GM23338 (cell line): Measurements from ENCODE around the gene AANAT. TPM values are rescaled to one million over a fixed set of nuclear protein-coding genes. Genes with fewer than 3 reads are reported as not detected.
A peak's percentile ranks its signal among the peaks of the same experiment; 100 is the strongest.

Experiments used
- ATAC-seq: fragments of 200-7000 bp; cut with Tn5 transposase; 3 replicates; pipeline ENCODE4 v1.9.1; 2020
- DNase-seq: peaks from one replicate; pipeline ENCODE4 v3.0.0-alpha.2; 2015; ENCODE audit warnings: low spot score
- H2AFZ ChIP-seq: fragments of 200-600 bp; sonication (generic); 2 replicates; pipeline ENCODE4 v1.8.0; 2016; ENCODE audit warnings: antibody characterized with exemption, mild to moderate bottlenecking, moderate library complexity
- H3F3A ChIP-seq: fragments of 200-600 bp; sonication (generic); replicated peaks from 2 replicates; pipeline ENCODE4 v1.8.0; 2017; ENCODE audit warnings: antibody characterized with exemption, mixed run types, low read depth
- H3K27ac ChIP-seq: fragments of 200-600 bp; sonication (generic); 2 replicates; pipeline ENCODE4 v1.6.1; 2016; ENCODE audit warnings: low read depth
- H3K27me3 ChIP-seq: fragments of 200-600 bp; sonication (generic); 2 replicates; pipeline ENCODE4 v1.8.0; 2016; ENCODE audit warnings: mild to moderate bottlenecking, mixed run types, moderate library complexity; ENCODE audit not compliant: insufficient read depth
- H3K36me3 ChIP-seq: fragments of 200-600 bp; sonication (generic); 2 replicates; pipeline ENCODE4 v1.8.0; 2016; ENCODE audit warnings: mild to moderate bottlenecking; ENCODE audit not compliant: insufficient read depth
- H3K4me1 ChIP-seq: fragments of 200-600 bp; sonication (generic); 2 replicates; pipeline ENCODE4 v1.8.0; 2016; ENCODE audit warnings: mild to moderate bottlenecking, moderate library complexity; ENCODE audit not compliant: insufficient read depth
- H3K4me2 ChIP-seq: fragments of 200-600 bp; sonication (generic); 2 replicates; pipeline ENCODE4 v1.7.1; 2017; ENCODE audit warnings: mixed run types
- H3K4me3 ChIP-seq: fragments of 200-600 bp; sonication (generic); 2 replicates; pipeline ENCODE4 v1.6.1; 2016; ENCODE audit warnings: mixed run types
- H3K79me2 ChIP-seq: fragments of 200-600 bp; sonication (generic); replicated peaks from 2 replicates; pipeline ENCODE4 v1.8.0; 2017; ENCODE audit warnings: mild to moderate bottlenecking; ENCODE audit not compliant: insufficient read depth
- H3K9me2 ChIP-seq: fragments of 200-600 bp; sonication (generic); 2 replicates; pipeline ENCODE4 v1.8.0; 2017; ENCODE audit not compliant: insufficient read depth
- H4K20me1 ChIP-seq: fragments of 200-600 bp; sonication (generic); replicated peaks from 2 replicates; pipeline ENCODE4 v1.8.0; 2017; ENCODE audit warnings: mild to moderate bottlenecking; ENCODE audit not compliant: insufficient read depth
- H3K27ac Mint-ChIP-seq: 2 replicates; pipeline ENCODE4 v1.8.0; 2020; ENCODE audit warnings: inconsistent platforms, mild to moderate bottlenecking, moderate library complexity, mixed read lengths
- H3K27me3 Mint-ChIP-seq: 3 replicates; pipeline ENCODE4 v1.8.0; 2022; ENCODE audit warnings: low read depth, mild to moderate bottlenecking, moderate library complexity, mixed read lengths, inconsistent platforms; ENCODE audit not compliant: insufficient read depth, poor library complexity
- H3K36me3 Mint-ChIP-seq: 3 replicates; pipeline ENCODE4 v1.8.0; 2021; ENCODE audit warnings: low read depth, mild to moderate bottlenecking, inconsistent platforms, moderate library complexity, mixed read lengths
- H3K4me1 Mint-ChIP-seq: 3 replicates; pipeline ENCODE4 v1.8.0; 2020; ENCODE audit warnings: mild to moderate bottlenecking, inconsistent platforms, mixed read lengths
- H3K4me3 Mint-ChIP-seq: 3 replicates; pipeline ENCODE4 v1.8.0; 2021; ENCODE audit warnings: moderate library complexity, mild to moderate bottlenecking, inconsistent platforms, mixed read lengths
- H3K9me3 Mint-ChIP-seq: 3 replicates; pipeline ENCODE4 v1.8.0; 2020; ENCODE audit warnings: moderate library complexity, mild to moderate bottlenecking, inconsistent platforms, mixed read lengths
- CREB1 ChIP-seq: fragments of 250-450 bp; sonication (Bioruptor Pico); IDR thresholded peaks from 2 replicates; pipeline ENCODE4 v1.5.0; 2020; ENCODE audit warnings: low read depth, mild to moderate bottlenecking, moderate library complexity
- CTCF ChIP-seq, 2 experiments: fragments of 200-600 bp in 1 of 2; sonication (generic) in 1 of 2; conservative IDR thresholded peaks; 2 replicates each; pipeline versions ENCODE4 v1.5.1 to v1.6.1; 2016 to 2017; ENCODE audit warnings: antibody characterized with exemption in 2 of 2, low read depth in 2 of 2, mild to moderate bottlenecking in 2 of 2, moderate library complexity in 1 of 2
- ETS1 ChIP-seq: IDR thresholded peaks from 2 replicates; pipeline ENCODE4 v1.6.1; 2016; ENCODE audit warnings: antibody characterized with exemption
- EZH2 ChIP-seq: fragments of 200-600 bp; sonication (generic); IDR thresholded peaks from one replicate; pipeline ENCODE4 v1.8.0; 2017; ENCODE audit warnings: antibody characterized with exemption, mild to moderate bottlenecking, low read depth; ENCODE audit not compliant: unreplicated experiment
- EZH2phosphoT487 ChIP-seq: fragments of 200-600 bp; sonication (generic); IDR thresholded peaks from one replicate; pipeline ENCODE4 v1.8.1; 2018; ENCODE audit warnings: antibody characterized with exemption; ENCODE audit not compliant: unreplicated experiment
- JUNB ChIP-seq: IDR thresholded peaks from one replicate; pipeline ENCODE4 v1.6.1; 2016; ENCODE audit warnings: antibody characterized with exemption; ENCODE audit not compliant: unreplicated experiment
- NANOG ChIP-seq: IDR thresholded peaks from 2 replicates; pipeline ENCODE4 v1.6.1; 2016; ENCODE audit warnings: antibody characterized with exemption, borderline replicate concordance
- POLR2AphosphoS5 ChIP-seq: IDR thresholded peaks from 2 replicates; pipeline ENCODE4 v1.6.1; 2016; ENCODE audit warnings: antibody characterized with exemption, low read depth
- REST ChIP-seq: IDR thresholded peaks from one replicate; pipeline ENCODE4 v1.6.1; 2018; ENCODE audit warnings: antibody characterized with exemption; ENCODE audit not compliant: unreplicated experiment
- ZNF331 ChIP-seq: fragments of 250-450 bp; sonication (Bioruptor Pico); IDR thresholded peaks from 2 replicates; pipeline ENCODE4 v1.5.0; 2020; ENCODE audit warnings: low read depth, mild to moderate bottlenecking, moderate library complexity
- ZNF462 ChIP-seq: fragments of 250-450 bp; sonication (Bioruptor Pico); IDR thresholded peaks from 2 replicates; pipeline ENCODE4 v1.5.0; 2020; ENCODE audit warnings: mild to moderate bottlenecking, moderate library complexity
- polyA plus RNA-seq: library from polyadenylated mRNA; unstranded; fragments of >200 nt; fragmentation: Nextera tagmentation; extraction: Ambion mirVana; gene quantifications from 2 replicates; pipeline ENCODE4 v1.2.1, GENCODE V29; 2016
- total RNA-seq: library from RNA; depleted of rRNA; stranded (reverse); fragments of >200 nt; shearing (Covaris generic); gene quantifications from 2 replicates; pipeline ENCODE4 v1.2.3, GENCODE V29; 2014

The AANAT gene
- total and polyA plus RNA-seq, 2 experiments from 2014 or later, result 0.28 to 1.0 TPM

- H3K4me1 Mint-ChIP-seq, result peaks cover 63% of the 10 kb centered on the region
- Histone ChIP-seq H4K20me1 (peaks cover 57% of the 10 kb centered on the region), H3K36me3 (no peaks in the 10 kb centered on the region), H3K4me2 (no peak overlapping the region), H3K27ac (peak overlapping the region; percentile 52; the same call in 1 of the 2 replicates), H3K9me2 (no peaks in the 10 kb centered on the region), H3K4me1 (peaks cover 61% of the 10 kb centered on the region), H2AFZ (no peak overlapping the region), H3K27me3 (no peaks in the 10 kb centered on the region), H3K4me3 (no peak overlapping the region), H3K79me2 (peaks cover 100% of the 10 kb centered on the region), H3F3A (no peaks in the 10 kb centered on the region)
- H3K9me3 Mint-ChIP-seq, result no peaks in the 10 kb centered on the region
- peak overlapping the region; percentile 14; the same call in 1 of the 2 replicates for H3K27ac Mint-ChIP-seq
- H3K27me3 Mint-ChIP-seq, result peaks cover 5% of the 10 kb centered on the region
- H3K36me3 Mint-ChIP-seq, result peaks cover 7% of the 10 kb centered on the region; the same call in 2 of the 3 replicates
- DNase-seq (no peak), ATAC-seq (no peak)
- no peak overlapping the region for H3K4me3 Mint-ChIP-seq
- no peak for TF ChIP-seq ZNF462 (CRISPR knock-in tag)
- no peak for TF ChIP-seq NANOG
- TF ChIP-seq REST, result no peak
- no peak for TF ChIP-seq ZNF331 (CRISPR knock-in tag)
- TF ChIP-seq JUNB, result no peak
- TF ChIP-seq CREB1 (CRISPR knock-in tag), result no peak
- no peak for TF ChIP-seq POLR2AphosphoS5
- TF ChIP-seq CTCF (conservative IDR thresholded peaks at IDR 0.05; ENCODE audit: low read depth in 2 of 2), result no peak
- no peak for TF ChIP-seq EZH2
- no peak for TF ChIP-seq ETS1
- TF ChIP-seq EZH2phosphoT487, result no peak
Observed at GRCh38 chr17:76433693-76434092, 33.7 kb upstream of the AANAT start.
